ENCODE data around the gene RIOK3. TPM values are rescaled to one million over a fixed set of nuclear protein-coding genes. Genes with fewer than 3 reads are reported as not detected.

RIOK3 gene
- total RNA-seq, 2 donors from 2014 or later: 71.5 to 95.4 TPM

Other genes starting within 250 kb of the RIOK3 start
- 10 to 100 TPM; 58.8 to 61.1 TPM for gene RMC1, start 50.2 kb downstream of the RIOK3 start, total RNA-seq
- gene NPC1, start 133.2 kb downstream of the RIOK3 start, total RNA-seq: 10 to 100 TPM; 87.6 to 88.3 TPM
- gene ANKRD29, start 209.6 kb downstream of the RIOK3 start, total RNA-seq: not detected
- gene LAMA3, start 236.2 kb downstream of the RIOK3 start, total RNA-seq: under 1 TPM; 0.10 to 0.11 TPM

Data from natural killer cell treated with Interleukin-12 subunit alpha and Interleukin-12 subunit beta and Interleukin-15 and Interleukin-18, amount 100 ng/mL, for 72 hours (primary cell).